LoVo (cell line): ENCODE measurements around the gene BDKRB2.
A peak's percentile ranks its signal among the peaks of the same experiment; 100 is the strongest.

Source experiments
- DNase-seq: peaks from one replicate; pipeline ENCODE4 v3.0.0-alpha.2; 2016; ENCODE audit warnings: low spot score

Gene BDKRB2

DNA sequence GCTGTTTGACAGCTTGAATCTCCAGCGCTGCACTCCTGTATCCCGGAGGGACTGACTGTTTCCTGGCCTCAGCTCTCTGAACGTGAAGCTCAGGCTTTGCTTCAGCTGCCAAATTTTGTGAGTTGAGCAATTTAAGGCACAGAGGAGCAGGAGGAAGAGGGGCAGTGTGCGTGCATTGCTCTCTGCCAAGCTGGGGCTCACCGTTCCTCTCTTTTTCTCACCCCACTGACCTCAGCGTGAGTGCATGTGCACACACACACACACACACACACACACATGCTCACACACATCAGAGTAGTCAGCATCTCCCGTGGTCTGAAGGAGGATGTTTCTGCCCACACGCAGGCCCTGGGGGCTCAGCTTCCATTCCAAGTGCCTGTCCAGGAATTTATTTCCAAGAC, 27.8 kb upstream of the BDKRB2 start:
- no peak for DNase-seq

DNA sequence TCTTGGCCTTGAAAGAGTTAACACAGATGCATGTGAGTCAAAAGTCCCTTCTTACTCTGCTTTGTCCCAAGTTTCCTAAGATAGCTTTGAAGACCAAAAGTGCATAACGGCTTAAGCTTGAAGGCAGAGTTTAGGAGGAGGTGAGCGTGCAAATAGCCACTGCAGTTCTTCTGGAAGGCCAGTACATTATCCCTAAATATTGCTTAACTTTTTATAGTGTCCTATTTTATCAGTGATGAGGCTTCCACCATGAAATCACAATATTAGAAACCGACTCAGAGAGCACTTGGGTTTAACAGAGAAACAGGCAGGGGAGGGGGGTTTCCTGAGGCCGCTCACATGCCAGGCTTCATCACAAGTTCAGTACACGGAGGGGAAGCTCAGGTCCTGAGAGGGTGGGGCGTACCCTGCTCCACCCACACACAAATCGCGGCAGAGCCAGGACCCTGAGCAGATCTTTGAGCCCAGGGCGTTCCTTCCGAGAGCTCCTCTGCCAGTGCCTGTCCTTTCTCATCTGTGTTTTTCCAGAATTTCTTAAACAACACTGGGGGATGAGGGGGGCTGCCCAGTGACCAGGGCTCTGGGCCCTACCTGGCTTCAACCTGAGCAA, 26.8 kb upstream of the BDKRB2 start:
- no peak for DNase-seq

DNA sequence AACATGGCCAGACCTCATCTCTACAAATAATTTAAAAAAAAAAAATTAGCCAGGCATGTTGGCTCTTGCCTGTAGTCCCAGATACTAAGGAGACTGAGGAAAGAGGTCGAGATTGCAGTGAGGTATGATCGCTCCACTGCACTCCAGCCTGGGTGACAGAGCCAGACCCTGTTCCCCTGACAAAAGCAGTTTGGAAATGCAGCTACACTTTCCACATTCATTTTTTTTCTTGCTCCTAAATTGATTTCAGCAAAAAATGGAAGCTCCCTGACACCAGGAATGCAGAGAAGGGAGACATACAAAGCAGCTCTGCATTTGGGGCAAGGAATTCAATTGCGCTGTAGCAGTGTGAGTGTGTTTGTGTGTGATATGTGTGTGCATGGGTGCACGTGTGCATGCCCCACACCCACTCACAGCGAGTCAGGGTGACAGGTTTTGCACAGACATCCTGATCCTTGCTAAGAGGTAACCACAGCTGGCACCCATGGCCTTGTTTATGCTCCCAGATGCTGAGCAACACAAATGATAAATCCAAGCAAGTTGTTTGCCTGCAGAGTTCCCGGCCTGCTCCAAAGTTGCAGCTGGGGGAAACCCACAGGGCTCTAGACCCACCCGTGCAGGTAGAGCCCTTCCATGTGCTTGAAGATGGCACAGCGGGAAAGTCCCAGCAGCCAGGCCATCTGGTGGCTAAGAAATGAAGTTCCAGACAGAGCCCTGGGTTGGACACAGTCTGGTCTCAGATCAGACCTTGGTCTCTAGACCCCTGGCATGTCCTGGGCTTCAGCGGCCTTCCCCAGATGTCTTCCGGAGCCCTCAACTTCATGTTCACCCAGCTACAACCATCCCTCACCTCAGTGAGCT, 25.9 kb upstream of the BDKRB2 start:
- no peak for DNase-seq

DNA sequence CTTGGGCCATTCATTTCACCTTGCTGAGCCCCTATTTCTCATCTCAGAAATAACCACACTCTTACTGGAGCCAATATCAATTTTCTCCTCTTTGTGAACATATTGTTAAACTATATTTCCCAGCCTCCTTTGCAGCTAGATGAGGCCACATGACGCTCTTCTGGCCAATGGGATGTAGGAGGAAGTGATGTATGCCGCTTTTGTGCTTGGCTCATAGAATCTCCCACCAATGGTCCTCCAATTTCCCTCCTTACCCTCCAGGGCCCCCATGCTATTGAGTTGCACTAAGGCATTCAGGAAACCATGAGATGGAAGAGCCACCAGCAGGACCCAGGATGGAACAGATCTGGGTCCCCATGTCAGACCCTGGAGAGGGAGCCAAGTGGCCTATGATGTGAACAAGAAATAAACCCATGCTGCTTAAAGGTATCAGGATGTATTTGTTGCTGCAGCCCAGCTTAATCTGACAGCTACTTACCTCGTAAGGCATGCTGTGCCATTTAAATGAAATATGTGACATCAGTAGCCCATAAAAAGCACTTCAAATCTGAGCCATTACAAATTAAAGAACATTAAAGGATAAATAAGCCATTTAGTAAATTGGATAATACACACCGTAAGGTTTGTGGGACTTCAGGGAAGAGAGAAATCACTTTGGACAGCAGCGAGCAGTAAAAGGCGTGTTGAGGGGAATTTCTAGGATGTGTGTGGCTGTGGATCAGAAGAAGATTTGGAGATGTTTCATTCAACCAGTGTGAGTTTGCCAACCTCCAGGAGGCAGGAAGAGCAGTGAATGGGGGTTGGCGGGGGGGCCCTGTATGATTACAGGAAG, 24.4 kb upstream of the BDKRB2 start:
- DNase-seq = no peak

DNA sequence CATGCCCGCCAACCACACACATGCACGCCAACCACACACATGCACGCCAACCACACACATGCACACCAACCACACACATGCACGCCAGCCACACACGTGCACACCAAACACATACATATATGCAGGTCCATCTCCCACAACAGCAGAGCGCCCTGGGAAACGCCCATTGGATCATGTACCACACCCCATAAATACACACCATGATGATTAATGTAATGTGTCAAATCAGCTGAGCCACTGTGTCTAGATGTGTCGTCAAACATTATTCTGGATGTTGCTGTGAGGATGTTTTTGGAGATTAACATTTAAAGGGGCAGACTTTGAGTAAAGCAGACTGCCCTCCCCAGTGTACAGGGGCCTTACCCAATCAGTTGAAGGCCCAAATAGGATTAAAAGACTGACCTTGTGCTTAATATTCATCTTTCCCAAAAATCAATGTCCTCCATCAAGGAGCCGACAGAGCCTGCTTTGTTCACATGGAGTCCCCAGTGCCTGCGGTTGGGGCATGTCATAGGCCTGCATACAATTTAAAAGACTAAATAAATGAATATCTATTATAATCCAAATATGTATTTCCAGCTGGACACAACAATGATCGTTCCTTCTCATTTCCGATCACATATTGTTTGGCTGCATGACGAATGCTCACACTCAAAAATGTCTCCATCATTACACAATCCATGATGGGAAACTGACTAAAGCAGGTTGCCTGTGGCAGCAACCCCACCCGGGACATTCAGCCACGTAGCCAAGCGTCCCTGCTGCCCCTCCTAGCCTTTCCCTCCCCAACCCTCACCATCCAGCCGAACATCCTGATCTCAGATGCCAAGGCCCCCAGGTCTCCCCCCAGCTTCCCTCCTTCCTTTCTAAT, 23.2 kb upstream of the BDKRB2 start:
- no peak for DNase-seq

DNA sequence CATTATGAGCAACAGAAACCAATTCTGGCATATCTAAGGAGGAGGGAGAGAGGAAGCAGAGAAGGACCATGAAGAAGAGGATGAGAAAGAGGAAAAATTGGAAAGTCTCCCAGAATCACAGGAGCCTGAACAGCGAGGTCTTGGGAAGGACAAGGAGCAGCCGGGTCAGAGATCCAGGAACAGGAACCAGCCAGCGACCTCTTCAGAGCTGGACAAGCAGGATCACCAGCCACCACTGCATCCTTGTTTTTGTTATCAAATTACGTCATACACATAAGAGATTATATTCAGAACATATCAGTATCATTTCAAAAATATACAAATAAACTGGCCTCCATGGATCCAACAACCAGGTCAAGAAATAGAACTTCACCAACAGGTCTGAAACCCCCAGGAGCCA, 22.1 kb upstream of the BDKRB2 start:
- no peak for DNase-seq

DNA sequence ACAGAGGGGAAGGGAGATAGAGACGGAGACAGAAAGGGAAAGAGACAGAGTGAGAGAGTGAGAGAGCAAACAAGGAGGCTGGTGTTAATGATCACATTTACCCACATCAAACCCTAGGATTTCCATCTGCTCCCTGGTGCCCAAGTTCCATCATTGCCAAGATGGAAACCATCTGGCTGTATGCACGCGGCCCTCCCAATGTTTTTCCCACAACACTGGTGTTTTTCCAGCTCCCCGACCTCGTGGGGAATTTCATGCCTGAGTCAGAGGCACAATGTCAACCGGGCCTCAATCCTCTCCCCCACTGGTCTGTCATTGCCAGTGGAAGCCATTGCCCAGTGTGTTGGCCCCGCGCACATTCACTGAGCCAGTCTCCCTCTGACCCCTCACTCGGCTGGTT, 19.9 kb upstream of the BDKRB2 start:
- no peak for DNase-seq

DNA sequence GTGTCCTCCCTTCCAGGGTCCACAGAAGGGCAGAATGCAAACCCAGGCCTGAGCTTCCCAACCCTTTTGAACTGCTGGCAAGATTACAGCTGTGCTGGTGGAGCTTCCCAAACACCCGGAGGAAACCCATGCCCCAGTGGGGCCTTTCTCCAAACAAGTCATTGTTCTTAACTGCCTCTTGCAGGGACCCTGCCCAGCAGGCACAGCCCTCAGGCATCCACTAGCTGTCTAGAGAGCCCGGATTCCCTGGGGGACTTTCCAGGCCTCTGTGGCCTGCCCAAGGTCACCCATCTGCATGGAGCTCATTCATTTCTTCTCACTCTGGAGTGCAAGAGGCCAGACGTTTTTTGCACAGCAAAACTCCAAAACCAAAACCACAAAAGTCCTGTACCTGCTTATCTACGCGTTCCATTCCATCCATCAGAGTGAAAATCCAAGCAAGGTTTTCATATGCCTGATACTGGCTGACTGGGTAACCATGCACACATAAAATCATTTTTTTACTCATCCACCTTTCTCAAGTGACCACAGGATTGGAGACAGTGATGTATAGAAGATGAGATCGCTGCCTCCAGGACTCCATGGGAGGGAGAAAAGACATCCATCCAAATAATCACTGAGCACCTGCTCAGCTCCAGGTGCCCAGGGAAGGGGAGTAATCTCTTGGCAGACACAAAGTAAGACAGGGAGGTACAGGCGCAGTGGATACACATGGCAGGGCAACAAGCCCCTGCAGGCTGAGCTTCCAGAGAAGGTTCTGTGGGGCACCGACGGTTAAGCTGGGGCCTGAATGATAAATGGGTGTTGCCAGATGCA, 17.2 kb upstream of the BDKRB2 start:
- no peak for DNase-seq

DNA sequence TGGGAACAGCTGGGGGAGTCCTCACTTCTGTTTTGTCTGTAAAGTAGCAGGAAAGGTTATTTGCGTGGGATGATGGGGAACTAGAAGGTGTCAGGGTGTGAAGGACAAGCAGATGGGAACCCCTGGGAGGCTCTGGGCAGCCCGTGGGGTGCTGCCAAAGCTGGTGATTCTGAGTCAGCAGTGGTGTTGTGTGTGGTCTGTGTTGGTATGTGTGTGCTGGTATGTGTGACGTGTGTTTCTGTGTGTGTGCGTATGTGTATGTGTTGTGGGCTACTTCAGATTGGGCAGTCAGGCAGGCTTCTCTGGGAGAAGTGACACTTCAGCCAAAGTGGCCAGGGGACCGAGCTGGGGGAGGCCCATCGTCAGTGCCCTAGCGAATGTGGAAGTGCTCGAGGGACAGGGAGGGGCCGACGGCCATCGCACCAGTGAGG, 15.3 kb upstream of the BDKRB2 start:
- DNase-seq = no peak

DNA sequence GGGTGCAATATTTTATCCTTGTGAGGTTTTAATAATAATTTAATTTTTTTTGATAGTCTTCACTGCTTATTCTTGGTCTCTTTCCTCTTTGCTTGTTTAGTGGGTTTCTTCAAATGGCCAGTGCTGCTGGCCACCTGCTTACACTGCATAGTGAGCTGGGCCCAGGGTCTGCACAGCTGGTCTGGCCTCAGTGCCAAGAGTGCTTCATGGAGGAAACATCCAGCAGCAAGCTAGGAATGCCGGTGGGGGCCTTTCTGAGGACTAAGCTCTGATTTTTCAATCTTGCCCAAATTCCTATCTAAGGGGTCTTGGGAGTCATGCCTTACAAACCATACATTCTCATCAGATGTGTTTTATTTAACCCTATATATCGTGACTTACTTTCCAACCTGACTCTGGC, 13.3 kb upstream of the BDKRB2 start:
- no peak for DNase-seq

DNA sequence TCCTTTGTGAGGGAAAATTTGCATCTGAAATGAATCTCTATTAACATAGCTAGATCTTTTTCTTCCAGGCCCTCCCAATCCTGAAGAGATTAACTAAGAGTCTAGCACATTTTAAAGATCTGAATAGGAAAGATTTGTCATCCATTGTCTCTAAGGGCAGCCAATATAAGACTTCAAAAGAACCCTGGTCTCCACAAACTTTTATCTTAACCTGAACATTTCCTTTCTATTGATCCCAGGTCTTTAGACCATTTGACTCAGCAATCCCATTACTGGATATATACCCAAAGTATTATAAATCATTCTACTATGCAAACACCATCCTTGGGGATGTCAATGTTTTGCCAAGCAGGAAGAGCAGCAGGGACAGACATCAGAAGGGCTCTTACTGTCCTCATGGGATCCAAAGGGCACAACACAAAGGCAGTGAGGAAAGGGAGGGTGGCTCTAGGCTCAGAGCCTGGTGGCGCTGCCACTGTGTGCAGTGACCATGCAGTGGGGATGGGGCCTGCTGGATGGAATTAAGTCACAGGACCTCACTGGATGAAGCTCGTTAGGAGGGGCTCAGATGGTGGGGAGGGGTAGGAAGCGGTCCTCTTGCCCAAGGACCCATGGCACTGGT, 12.7 kb upstream of the BDKRB2 start:
- no peak for DNase-seq

DNA sequence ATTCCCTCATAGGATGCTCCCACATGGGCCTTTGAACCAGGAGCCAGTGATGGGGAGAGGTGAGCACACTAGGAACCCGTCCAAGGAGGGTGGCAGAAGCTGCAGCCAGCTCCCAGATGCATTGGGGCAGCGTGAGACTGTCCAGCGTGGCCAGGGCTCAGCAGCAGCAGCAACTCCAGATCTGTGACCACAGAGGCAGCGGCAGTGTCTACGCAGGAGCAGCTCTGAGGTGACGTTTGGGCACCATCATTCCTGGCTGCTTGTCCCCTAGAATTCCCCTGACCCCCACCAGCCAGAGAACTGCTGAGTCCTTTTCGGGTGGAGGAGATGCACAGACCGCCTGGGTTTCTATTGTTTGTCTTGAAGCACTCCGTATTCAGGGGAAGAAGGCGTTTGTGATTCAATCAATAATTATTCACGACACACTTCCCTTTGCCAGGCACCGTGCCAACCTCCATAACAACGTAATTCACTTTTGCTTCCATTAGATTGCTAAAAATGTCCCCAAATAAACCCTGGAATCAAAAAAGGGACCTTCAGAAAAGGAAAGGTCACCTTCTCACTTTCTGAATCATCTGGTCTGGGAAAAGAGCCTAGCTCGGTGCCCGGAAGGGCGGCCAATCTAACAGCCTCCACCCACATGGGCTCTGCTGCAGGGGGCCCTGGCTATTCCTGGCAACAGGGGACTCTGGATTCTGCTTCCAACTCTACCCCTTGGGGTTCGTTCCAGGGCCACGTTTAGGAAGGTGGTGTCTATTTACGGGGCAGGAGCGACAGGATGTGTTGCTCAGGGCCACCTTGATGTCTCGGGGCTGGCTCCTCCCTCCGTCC, 11.4 kb upstream of the BDKRB2 start:
- no peak for DNase-seq

DNA sequence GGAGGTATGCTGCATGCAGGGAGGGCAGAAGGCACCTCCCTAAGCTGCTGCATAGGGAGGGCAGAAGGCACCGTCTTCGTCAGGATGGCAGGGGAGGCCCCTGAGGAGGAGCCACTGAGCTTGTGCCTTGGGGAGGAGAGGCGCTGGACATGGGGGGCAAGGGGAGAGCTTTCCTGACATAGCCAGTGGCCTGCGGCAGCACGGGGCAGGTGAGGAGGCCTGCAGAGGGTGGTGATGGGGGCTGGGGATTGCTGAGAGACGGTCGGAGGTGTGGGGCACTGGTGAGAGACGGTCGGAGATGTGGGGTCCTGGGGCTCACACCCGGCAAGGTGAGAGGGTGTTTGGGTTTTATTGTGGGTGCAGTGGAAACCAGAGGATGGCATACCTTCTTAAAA, 10.4 kb upstream of the BDKRB2 start:
- DNase-seq = no peak

DNA sequence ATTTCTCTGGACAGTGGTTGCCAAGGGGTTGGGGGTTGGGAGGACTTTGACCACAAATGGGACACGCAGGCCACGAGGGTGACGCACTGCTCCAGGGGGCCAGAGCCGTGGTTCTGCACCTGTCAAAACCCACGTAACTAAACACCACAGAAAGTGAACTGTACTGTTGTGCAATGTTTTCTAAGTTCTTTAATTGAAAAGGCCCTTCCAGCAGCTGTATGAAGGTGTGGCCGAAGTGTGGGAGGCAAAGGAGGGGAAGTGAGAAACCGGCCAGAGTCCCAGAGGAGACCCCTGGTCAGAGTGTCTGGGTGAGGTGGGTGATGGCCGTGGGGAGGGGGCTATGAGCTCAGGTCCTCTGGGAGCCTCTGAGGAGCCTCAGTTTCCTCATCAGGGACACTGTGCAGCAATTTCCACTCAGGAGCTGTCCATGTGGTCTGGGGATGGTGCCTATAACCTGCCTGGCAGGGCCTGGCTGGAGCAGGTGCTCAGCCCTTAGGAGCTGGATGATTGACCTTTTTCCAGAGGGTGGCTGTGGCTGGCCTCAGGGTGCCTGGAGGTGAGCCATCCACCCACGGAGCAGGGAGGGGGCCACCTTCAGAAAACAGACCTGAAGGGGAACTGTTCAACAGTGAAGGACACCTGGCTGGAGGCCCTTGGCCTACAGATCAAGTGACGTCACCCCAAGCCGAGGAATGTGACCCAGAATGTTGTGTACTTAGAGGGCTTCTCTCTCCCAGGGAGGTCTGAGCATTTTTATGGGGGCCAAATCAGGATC, 9.8 kb upstream of the BDKRB2 start:
- no peak for DNase-seq

DNA sequence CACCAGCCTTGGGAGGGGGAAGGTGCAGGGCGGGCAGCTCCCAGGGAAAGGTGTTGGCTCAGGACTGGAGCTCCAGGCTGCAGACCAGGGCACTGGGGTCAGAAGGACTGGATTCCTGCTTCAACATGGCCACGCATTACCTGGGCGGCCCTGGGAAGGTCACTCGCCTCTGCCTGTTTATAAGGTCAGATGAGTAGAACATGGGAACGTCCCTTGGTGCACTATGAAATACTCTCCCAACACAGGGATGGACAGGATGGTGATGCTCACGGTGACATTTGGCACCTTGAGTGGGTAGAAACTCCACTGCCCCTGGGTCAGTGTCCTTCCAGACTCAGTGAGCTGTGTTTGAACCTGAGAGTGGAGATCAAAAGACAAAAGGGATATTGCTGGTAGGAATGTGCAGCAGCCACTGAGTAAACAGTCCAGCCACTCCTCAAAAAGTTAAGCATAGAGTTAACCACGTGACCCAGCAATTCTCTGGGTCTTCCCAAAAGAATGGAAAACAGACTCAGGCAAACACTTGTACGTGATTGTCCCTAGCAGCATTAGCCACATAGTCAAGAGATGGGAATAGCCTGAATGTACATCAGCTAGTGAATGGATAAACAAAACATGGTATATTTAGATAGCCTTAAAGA, 9.1 kb upstream of the BDKRB2 start:
- peak; percentile 65 for DNase-seq

DNA sequence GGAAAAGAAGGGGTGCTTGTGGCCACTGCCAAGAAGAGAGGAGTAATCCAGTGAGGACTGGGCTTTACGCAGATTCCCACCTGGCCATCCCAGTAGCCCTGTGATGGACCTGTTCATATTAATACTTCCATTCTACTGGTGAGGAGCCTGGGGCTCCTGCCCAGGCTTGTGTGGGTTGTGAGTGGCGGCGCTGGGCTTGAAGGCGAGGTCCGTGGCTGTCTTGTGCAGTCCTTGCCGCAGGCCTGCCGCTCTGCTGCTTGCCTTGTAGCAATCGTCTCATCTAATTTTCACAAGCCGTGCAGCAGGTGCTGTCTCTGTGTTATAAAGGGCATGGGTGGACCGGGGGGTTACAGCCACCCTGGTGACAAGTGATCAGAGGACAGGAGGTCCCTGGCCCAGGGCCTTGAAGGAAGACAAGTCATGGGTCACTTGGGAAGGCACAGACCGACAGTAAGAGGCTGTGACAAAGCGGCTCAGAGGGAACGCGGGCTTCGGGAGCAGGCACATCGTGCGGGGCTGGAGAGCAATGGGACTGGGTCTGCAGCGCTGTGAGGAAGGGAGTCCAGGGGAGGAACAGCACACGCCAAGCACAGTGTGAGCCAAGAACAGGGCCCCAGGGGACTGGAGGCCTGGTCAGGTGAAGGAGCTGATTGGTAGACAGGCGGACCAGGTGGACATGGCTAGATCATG, 7.3 kb upstream of the BDKRB2 start:
- DNase-seq = no peak

DNA sequence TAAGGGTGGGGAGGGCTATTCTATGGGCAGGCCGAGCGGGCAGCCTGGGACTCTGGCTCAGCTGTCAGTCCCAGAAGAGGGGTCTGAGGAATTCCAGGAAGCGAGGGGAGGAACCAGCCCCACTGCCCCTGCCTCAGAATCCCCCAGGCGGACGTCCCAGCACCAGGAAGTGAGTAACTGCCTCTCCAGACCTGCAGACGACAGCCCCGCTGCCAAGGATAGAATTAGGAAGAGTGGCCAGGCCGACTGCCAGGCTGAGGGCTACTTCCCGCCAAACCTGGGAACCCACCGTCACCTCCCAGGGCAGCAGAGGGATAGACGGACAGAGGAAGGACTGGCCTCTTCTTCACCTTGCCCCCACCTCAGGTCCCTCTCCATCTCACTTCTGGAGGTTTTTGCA, 6.7 kb upstream of the BDKRB2 start:
- no peak for DNase-seq
